H1 (cell line): Measurements from ENCODE around the gene MCC. TPM values are rescaled to one million over a fixed set of nuclear protein-coding genes. Genes with fewer than 3 reads are reported as not detected.

Experiments
- CTCF ChIA-PET: fragments of 300-600 bp; sonication (Branson Sonifier 250); formaldehyde crosslinking; loops from one replicate; lab custom pipeline; 2021; ENCODE audit not compliant: partially characterized antibody; lab: Charles Lee
- POLR2A ChIA-PET: fragments of 300-600 bp; sonication (Branson Sonifier 250); formaldehyde crosslinking; loops from one replicate; lab custom pipeline; 2021; ENCODE audit warnings: inconsistent platforms; ENCODE audit not compliant: partially characterized antibody; lab: Charles Lee
- DNase-seq, 2 experiments: peaks; one replicate each; pipeline versions ENCODE4 v3.0.0 to v3.0.0-alpha.2; 2010 to 2022; ENCODE audit warnings: low spot score in 2 of 2, low read depth in 1 of 2, mixed read lengths in 1 of 2
- FAIRE-seq: peaks from 2 replicates; lab custom pipeline; 2011; peaks lifted over from hg19 to GRCh38; lab: Jason Lieb, UNC
- H2AFZ ChIP-seq: 2 replicates; pipeline ENCODE4 v1.8.1; 2012; ENCODE audit warnings: low read length, inconsistent platforms
- H2AK5ac ChIP-seq: 2 replicates; pipeline ENCODE4 v1.6.1; 2013; ENCODE audit warnings: low read depth, low read length
- H2BK120ac ChIP-seq: replicated peaks from 2 replicates; pipeline ENCODE3; 2013; ENCODE audit warnings: low read depth, low read length, inconsistent platforms
- H2BK12ac ChIP-seq: 2 replicates; pipeline ENCODE4 v1.6.1; 2013; ENCODE audit warnings: low read depth, low read length
- H2BK15ac ChIP-seq: 2 replicates; pipeline ENCODE4 v1.6.1; 2013; ENCODE audit warnings: low read length
- H2BK20ac ChIP-seq: 2 replicates; pipeline ENCODE4 v1.6.1; 2013; ENCODE audit warnings: low read length
- H2BK5ac ChIP-seq: 2 replicates; pipeline ENCODE4 v1.6.1; 2013; ENCODE audit warnings: low read depth, low read length
- H3K14ac ChIP-seq: 2 replicates; pipeline ENCODE4 v1.6.1; 2013; ENCODE audit warnings: inconsistent platforms; ENCODE audit not compliant: insufficient read length
- H3K18ac ChIP-seq: 2 replicates; pipeline ENCODE4 v1.6.1; 2013; ENCODE audit warnings: low read length; ENCODE audit errors: extremely low read depth
- H3K23ac ChIP-seq: 2 replicates; pipeline ENCODE4 v1.6.1; 2013; ENCODE audit warnings: inconsistent platforms; ENCODE audit not compliant: insufficient read length
- H3K23me2 ChIP-seq: 2 replicates; pipeline ENCODE4 v1.6.1; 2013; ENCODE audit warnings: low read depth, low read length
- H3K27ac ChIP-seq: 2 replicates; pipeline ENCODE4 v1.6.1; 2011; ENCODE audit warnings: low read depth, low read length, inconsistent platforms
- H3K27me3 ChIP-seq, 4 experiments: replicated peaks in 1 of 4; 1 replicate in 1 of 4; 2 replicates in 3 of 4; pipeline versions ENCODE4 v1.6.1 to v1.8.1; 2011 to 2013; ENCODE audit warnings: low read length in 3 of 4, mild to moderate bottlenecking in 3 of 4, inconsistent platforms in 2 of 4, mixed read lengths in 2 of 4, moderate library complexity in 1 of 4; ENCODE audit not compliant: control insufficient read depth in 3 of 4, insufficient read depth in 3 of 4; ENCODE audit errors: extremely low read depth in 1 of 4
- H3K36me3 ChIP-seq, 4 experiments: 2 replicates each; pipeline versions ENCODE4 v1.6.1 to v1.8.1; 2011 to 2013; ENCODE audit warnings: mild to moderate bottlenecking in 4 of 4, low read length in 3 of 4, moderate library complexity in 2 of 4, control low read depth in 1 of 4, inconsistent platforms in 1 of 4; ENCODE audit not compliant: insufficient read depth in 4 of 4, control insufficient read depth in 2 of 4
- H3K4ac ChIP-seq: replicated peaks from 2 replicates; pipeline ENCODE3; 2013; ENCODE audit warnings: low read length, low read depth, mixed read lengths, inconsistent platforms; ENCODE audit not compliant: insufficient read length
- H3K4me1 ChIP-seq, 4 experiments: replicated peaks in 1 of 4; 1 replicate in 1 of 4; 2 replicates in 3 of 4; pipeline versions ENCODE4 v1.6.1 to v1.8.1; 2011 to 2013; ENCODE audit warnings: low read length in 3 of 4, inconsistent platforms in 2 of 4, mixed read lengths in 1 of 4; ENCODE audit not compliant: insufficient read depth in 4 of 4, control insufficient read depth in 3 of 4
- H3K4me2 ChIP-seq, 2 experiments: 2 replicates each; pipeline versions ENCODE4 v1.6.1 to v1.8.1; 2011 to 2013; ENCODE audit warnings: low read depth in 2 of 2, low read length in 2 of 2, control low read depth in 1 of 2, inconsistent platforms in 1 of 2, mild to moderate bottlenecking in 1 of 2; ENCODE audit not compliant: insufficient read depth in 1 of 2
- H3K4me3 ChIP-seq, 4 experiments: fragments of 200-600, 300-600 bp in 1 of 4; sonication (generic), shearing (Covaris generic), sonication (Bioruptor Twin) in 1 of 4; 2 replicates each; pipeline versions ENCODE4 v1.5.1 to v1.8.1; 2011 to 2016; ENCODE audit warnings: low read length in 4 of 4, low read depth in 3 of 4, control low read depth in 2 of 4, inconsistent platforms in 2 of 4, mild to moderate bottlenecking in 2 of 4, mixed read lengths in 1 of 4, moderate library complexity in 1 of 4; ENCODE audit not compliant: insufficient read depth in 2 of 4; ENCODE audit errors: extremely low read depth in 1 of 4
- H3K56ac ChIP-seq: replicated peaks from 2 replicates; pipeline ENCODE3; 2013; ENCODE audit warnings: low read depth, mild to moderate bottlenecking, mixed read lengths, low read length, inconsistent platforms; ENCODE audit not compliant: insufficient read length
- H3K79me1 ChIP-seq: 2 replicates; pipeline ENCODE4 v1.6.1; 2013; ENCODE audit warnings: low read depth, low read length, control low read depth
- H3K79me2 ChIP-seq, 2 experiments: 2 replicates each; pipeline versions ENCODE4 v1.6.1 to v1.8.1; 2012 to 2013; ENCODE audit warnings: low read length in 2 of 2, mild to moderate bottlenecking in 2 of 2, inconsistent platforms in 1 of 2; ENCODE audit not compliant: insufficient read depth in 2 of 2, control insufficient read depth in 1 of 2
- H3K9ac ChIP-seq, 4 experiments: replicated peaks in 1 of 4; 1 replicate in 1 of 4; 2 replicates in 3 of 4; pipeline versions ENCODE4 v1.6.1 to v1.8.1; 2011 to 2013; ENCODE audit warnings: low read depth in 3 of 4, low read length in 3 of 4, control low read depth in 2 of 4, mild to moderate bottlenecking in 2 of 4, moderate library complexity in 2 of 4, inconsistent platforms in 1 of 4; ENCODE audit errors: extremely low read depth in 1 of 4
- H3K9me3 ChIP-seq, 2 experiments: 2 replicates each; pipeline versions ENCODE4 v1.6.1 to v1.8.1; 2012 to 2013; ENCODE audit warnings: mild to moderate bottlenecking in 2 of 2, moderate library complexity in 2 of 2, control low read depth in 1 of 2, inconsistent platforms in 1 of 2, low read depth in 1 of 2, low read length in 1 of 2, mixed read lengths in 1 of 2; ENCODE audit not compliant: insufficient read depth in 2 of 2
- H4K20me1 ChIP-seq, 2 experiments: replicated peaks in 1 of 2; 2 replicates each; pipeline versions ENCODE3 to v1.8.1; 2011 to 2013; ENCODE audit warnings: inconsistent platforms in 2 of 2, low read length in 2 of 2, mild to moderate bottlenecking in 1 of 2; ENCODE audit not compliant: insufficient read depth in 2 of 2, control insufficient read depth in 1 of 2
- H4K5ac ChIP-seq: 2 replicates; pipeline ENCODE4 v1.6.1; 2013; ENCODE audit warnings: low read length, low read depth, mixed read lengths, inconsistent platforms; ENCODE audit not compliant: insufficient read length
- H4K8ac ChIP-seq: 2 replicates; pipeline ENCODE4 v1.8.0; 2013; ENCODE audit warnings: mild to moderate bottlenecking, moderate library complexity, low read length, inconsistent platforms; ENCODE audit not compliant: insufficient read depth; ENCODE audit errors: extremely low read depth
- H4K91ac ChIP-seq: replicated peaks from 2 replicates; pipeline ENCODE3; 2013; ENCODE audit warnings: low read length, mixed read lengths, inconsistent platforms; ENCODE audit not compliant: insufficient read length
- ASH2L ChIP-seq: fragments of 200-600, 300-600 bp; sonication (generic); IDR thresholded peaks from one replicate; pipeline ENCODE4 v1.7.1; 2017; ENCODE audit warnings: low read length
- JUN ChIP-seq: IDR thresholded peaks from 2 replicates; pipeline ENCODE4 v1.6.1; 2011; ENCODE audit warnings: low read depth, mild to moderate bottlenecking, improper control_type of control experiment, low read length
- PHF8 ChIP-seq: fragments of 200-600 bp; sonication (generic); conservative IDR thresholded peaks from 2 replicates; pipeline ENCODE4 v1.7.1; 2012; ENCODE audit warnings: low read depth, mild to moderate bottlenecking, inconsistent platforms, low read length, moderate library complexity
- POLR2AphosphoS5 ChIP-seq: IDR thresholded peaks from 2 replicates; pipeline ENCODE4 v1.6.1; 2011; ENCODE audit warnings: low read depth, low read length
- RAD21 ChIP-seq, 2 experiments: IDR thresholded peaks in 1 of 2; conservative IDR thresholded peaks in 1 of 2; 2 replicates each; pipeline ENCODE4 v1.6.1; 2011; ENCODE audit warnings: low read depth in 2 of 2, low read length in 2 of 2, improper control_type of control experiment in 1 of 2, inconsistent platforms in 1 of 2, mild to moderate bottlenecking in 1 of 2, moderate library complexity in 1 of 2
- SAP30 ChIP-seq: fragments of 300-600 bp; sonication (generic); IDR thresholded peaks from 2 replicates; pipeline ENCODE4 v1.7.1; 2012; ENCODE audit warnings: low read length, moderate library complexity, mild to moderate bottlenecking, inconsistent platforms; ENCODE audit not compliant: insufficient read depth, insufficient replicate concordance
- TBP ChIP-seq: IDR thresholded peaks from 2 replicates; pipeline ENCODE4 v1.6.1; 2011; ENCODE audit warnings: low read depth, low read length, improper control_type of control experiment
- WGBS, 2 experiments: shearing (Covaris generic) in 1 of 2; methylation state at CpG; one replicate each; pipeline versions ENCODE4 v1.1.6 to v1.1.7; 2013 to 2015; ENCODE audit warnings: low lambda C conversion rate in 2 of 2, mixed read lengths in 2 of 2, inconsistent platforms in 1 of 2, low coverage in 1 of 2, missing lambda C conversion rate in 1 of 2; ENCODE audit not compliant: insufficient replicate concordance in 2 of 2, insufficient coverage in 1 of 2, insufficient read length in 1 of 2; ENCODE audit errors: extremely low coverage in 1 of 2, missing lambda C conversion rate in 1 of 2; 5-methylcytosine and 5-hydroxymethylcytosine counted together
- polyA plus RNA-seq, 7 experiments: library from polyadenylated mRNA; depleted of rRNA in 3 of 7; stranded (reverse) in 5 of 7; unstranded in 2 of 7; fragments of >200 nt in 5 of 7; fragments of 200-250 nt in 2 of 7; gene quantifications; 1 replicate in 5 of 7; 2 replicates in 1 of 7; 4 replicates in 1 of 7; pipeline versions ENCODE4 v1.2.1 to v1.2.3, GENCODE V29; 2011 to 2013; ENCODE audit warnings: missing spikeins in 2 of 7, mixed read lengths in 2 of 7
- total RNA-seq: library from RNA; stranded (reverse); fragmentation: NEBNext Ultra II Directional; extraction: Animal tissue kit (Norgen Biotek cat#: 25700); gene quantifications from 2 replicates; pipeline ENCODE4 v1.2.1, GENCODE V29; 2021
- TF ChIP-seq, protein P1 (sequence below): IDR thresholded peaks from 2 replicates; pipeline ENCODE4 v1.6.1; 2011; ENCODE audit warnings: low read length, improper control_type of control experiment

MCC gene
- total and polyA plus RNA-seq, 2 of the 8 experiments (the other 6 are each of a cell fraction or from before 2014, with no cell fraction given) = 2.6 to 18.3 TPM

DNA sequence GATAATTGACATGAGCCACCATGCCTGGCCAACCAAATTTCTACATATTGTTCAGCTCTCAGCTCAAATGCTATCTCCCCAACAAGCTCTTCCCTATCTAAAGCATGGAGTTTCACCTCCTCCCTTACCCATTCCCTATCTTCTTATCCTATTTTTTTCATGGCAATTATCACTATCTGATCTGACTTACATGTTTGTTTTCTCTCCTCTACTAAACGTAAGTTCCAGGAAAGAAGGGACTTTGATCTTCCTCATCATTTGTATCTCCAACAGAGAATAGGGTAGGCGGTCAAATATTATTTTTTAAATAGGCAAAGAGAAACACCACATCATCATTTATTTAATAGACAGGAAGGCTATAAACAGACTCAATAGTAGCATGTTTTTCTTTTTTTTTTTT is 381.4 kb downstream of the MCC start:
- Histone ChIP-seq H3K4me2 (no peak overlapping the region), H2BK12ac (no peak overlapping the region), H2BK5ac (no peak overlapping the region), H2AFZ (no peak overlapping the region), H3K79me2 (no peaks in the 10 kb centered on the region; a peak in 1 of 4 replicates), H3K14ac (no peak overlapping the region), H2AK5ac (no peak overlapping the region), H4K5ac (no peak overlapping the region), H2BK15ac (no peak overlapping the region), H4K8ac (no peak overlapping the region), H3K56ac (no peak overlapping the region), H3K23me2 (no peaks in the 10 kb centered on the region; the same call in 1 of the 2 replicates), H3K9me3 (no peaks in the 10 kb centered on the region), H3K36me3 (0 out of 8 replicates have a peak, but pooled peaks cover 0 to 2% (median 0%) of the 10 kb centered on the region in 4 experiments), H4K91ac (no peak overlapping the region), H3K4me1 (no peaks in the 10 kb centered on the region), H3K4me3 (no peak overlapping the region), H4K20me1 (no peaks in the 10 kb centered on the region), H3K27ac (no peak overlapping the region), H3K4ac (no peak overlapping the region), H3K9ac (no peak overlapping the region), H3K79me1 (no peaks in the 10 kb centered on the region), H3K23ac (no peak overlapping the region), H3K18ac (no peak overlapping the region), H2BK120ac (no peak overlapping the region), H3K27me3 (no peaks in the 10 kb centered on the region), H2BK20ac (no peak overlapping the region)
- 88% methylated on average over 2 of the region's 2 CpGs; no CpG with 5 or more reads in 1 of the 2 experiments for WGBS, 2 experiments
- DNase-seq (no peak), FAIRE-seq (no peak)
- CTCF ChIA-PET = interaction anchor here (0.8 to 1.4 kb wide), 7 partner anchors 9 to 111 kb away, joined by 3 to 5 read pairs (median 3); no protein-coding TSS in a partner anchor
- POLR2A ChIA-PET = interaction anchor here (0.6 to 0.7 kb wide), 2 partner anchors 51 to 53 kb away, joined by 3 read pairs; no protein-coding TSS in a partner anchor
- TF ChIP-seq JUN (no peak), SAP30 (no peak), POLR2AphosphoS5 (no peak), PHF8 (no peak), TBP (no peak), RAD21 (IDR thresholded peaks at IDR 0.05 in 1 of 2, conservative IDR thresholded peaks at IDR 0.05 in 1 of 2; ENCODE audit: low read depth in 2 of 2, low read length in 2 of 2) (no peak), ASH2L (no peak)
- TF ChIP-seq, protein P1, sequence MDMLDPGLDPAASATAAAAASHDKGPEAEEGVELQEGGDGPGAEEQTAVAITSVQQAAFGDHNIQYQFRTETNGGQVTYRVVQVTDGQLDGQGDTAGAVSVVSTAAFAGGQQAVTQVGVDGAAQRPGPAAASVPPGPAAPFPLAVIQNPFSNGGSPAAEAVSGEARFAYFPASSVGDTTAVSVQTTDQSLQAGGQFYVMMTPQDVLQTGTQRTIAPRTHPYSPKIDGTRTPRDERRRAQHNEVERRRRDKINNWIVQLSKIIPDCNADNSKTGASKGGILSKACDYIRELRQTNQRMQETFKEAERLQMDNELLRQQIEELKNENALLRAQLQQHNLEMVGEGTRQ = no peak
